Activated naive CD8-positive, alpha-beta T cell treated with anti-CD3 and anti-CD28 coated beads, Interleukin-2, amount 50 U/mL, for 16 hours (primary cell): ENCODE results near the gene CLDN6.

Source experiments
- DNase-seq: peaks from one replicate; pipeline ENCODE4 v3.0.0-alpha.2; 2020; ENCODE audit warnings: low read depth, low spot score

CLDN6 gene

GRCh38 chr16:3051494-3051893 is 33.5 kb upstream of the CLDN6 start:
- no peak for DNase-seq

- no peak for DNase-seq
Observed at GRCh38 chr16:3051009-3051408, 33.0 kb upstream of the CLDN6 start.

- no peak for DNase-seq
Observed at GRCh38 chr16:3050487-3050886, 32.5 kb upstream of the CLDN6 start.

- no peak for DNase-seq
Observed at GRCh38 chr16:3049921-3050481, 32.0 kb upstream of the CLDN6 start.

- no peak for DNase-seq
Observed at GRCh38 chr16:3047387-3047720, 29.4 kb upstream of the CLDN6 start.

- no peak for DNase-seq
Observed at GRCh38 chr16:3046641-3047386, 28.8 kb upstream of the CLDN6 start.

- no peak for DNase-seq
Observed at GRCh38 chr16:3045758-3046640, 28.0 kb upstream of the CLDN6 start, which contains the start of gene MMP25. Gene MMP25, plus strand, starts transcription at chr16:3046561. Its CDS starts 357 bp downstream, at chr16:3046918.

- DNase-seq = no peak
Observed at GRCh38 chr16:3044708-3045107, 26.7 kb upstream of the CLDN6 start.

- no peak for DNase-seq
Observed at GRCh38 chr16:3042376-3042775, 24.4 kb upstream of the CLDN6 start.

- DNase-seq = no peak
Observed at GRCh38 chr16:3038896-3039295, 20.9 kb upstream of the CLDN6 start.

- DNase-seq = no peak
Observed at GRCh38 chr16:3038256-3038655, 20.3 kb upstream of the CLDN6 start.

- no peak for DNase-seq
Observed at GRCh38 chr16:3036726-3037315, 18.8 kb upstream of the CLDN6 start, which contains the start of gene BICDL2. Gene BICDL2, minus strand, starts transcription at chr16:3036944. Its CDS starts 1,448 bp downstream, at chr16:3035496.

GRCh38 chr16:3035972-3036725 is 18.2 kb upstream of the CLDN6 start:
- DNase-seq = no peak

- DNase-seq = no peak
Observed at GRCh38 chr16:3035289-3035971, 17.4 kb upstream of the CLDN6 start.

- DNase-seq = no peak
Observed at GRCh38 chr16:3032624-3033023, 14.6 kb upstream of the CLDN6 start.

GRCh38 chr16:3030222-3031212 is 12.5 kb upstream of the CLDN6 start:
- no peak for DNase-seq

GRCh38 chr16:3029491-3030221 is 11.7 kb upstream of the CLDN6 start:
- DNase-seq = no peak

GRCh38 chr16:3028716-3029319 is 10.8 kb upstream of the CLDN6 start:
- DNase-seq = no peak
